Testis (tissue), 3 donors: ENCODE data around the gene RERE. TPM values are rescaled to one million over a fixed set of nuclear protein-coding genes. Genes with fewer than 3 reads are reported as not detected.
A peak's percentile ranks its signal among the peaks of the same experiment; 100 is the strongest.
"Not testable (repeated sequence)": the region's sequence is repeated elsewhere in the genome, so short reads cannot be mapped to it uniquely, and the experiment has no call there.

Experiments used
- DNase-seq: peaks from one replicate; pipeline ENCODE4 v3.0.0-alpha.2; 2019
- H3K27ac ChIP-seq, 2 donors: fragments of 200-600 bp; sonication (generic); one replicate each; pipeline ENCODE4 v1.5.1; 2019
- H3K27me3 ChIP-seq: fragments of 200-600 bp; sonication (generic); one replicate; pipeline ENCODE4 v1.5.1; 2019
- H3K36me3 ChIP-seq: fragments of 200-600 bp; sonication (generic); one replicate; pipeline ENCODE4 v1.5.1; 2017; ENCODE audit warnings: low read depth; ENCODE audit errors: missing control alignments
- H3K4me1 ChIP-seq: fragments of 200-600 bp; sonication (generic); one replicate; pipeline ENCODE4 v1.5.1; 2019
- H3K4me3 ChIP-seq, 2 donors: fragments of 200-600 bp; sonication (generic); one replicate each; pipeline ENCODE4 v1.5.1; 2017 to 2019
- H3K9me3 ChIP-seq: fragments of 200-600 bp; sonication (generic); one replicate; pipeline ENCODE4 v1.5.1; 2017
- POLR2A ChIP-seq: fragments of 450-650 bp; IDR thresholded peaks from one replicate; pipeline ENCODE4 v1.6.1; 2017; ENCODE audit warnings: antibody characterized with exemption, mild to moderate bottlenecking, moderate library complexity
- WGBS, 2 donors: methylation state at CpG; one replicate each; pipeline ENCODE4 v1.1.5; 2018; 5-methylcytosine and 5-hydroxymethylcytosine counted together
- intact Hi-C: fragments of 100-400 bp; cut with DNase I; formaldehyde crosslinking; loops from one replicate; pipeline ENCODE4 v1.15.1; 2023; ENCODE audit warnings: low total_unique reads
- polyA plus RNA-seq: library from polyadenylated mRNA; stranded (reverse); fragments of 350-450 nt; fragmentation: Illumina TruSeq; extraction: RNeasy Lipid Tissue Mini Kit (QIAGEN cat#74804); gene quantifications from one replicate; pipeline ENCODE4 v1.2.3, GENCODE V29; 2014; ENCODE audit warnings: low read depth, low replicate concordance; ENCODE audit not compliant: insufficient read depth
- total RNA-seq, 2 donors: library from RNA; depleted of rRNA; stranded (reverse); fragments of >200 nt; gene quantifications; one replicate each; pipeline ENCODE4 v1.2.3, GENCODE V29; 2016
- TF ChIP-seq, protein P1 (sequence below), 3 experiments: fragments of 450-650 bp in 2 of 3; fragments of 200-600 bp in 1 of 3; sonication (generic) in 1 of 3; IDR thresholded peaks; one replicate each; pipeline ENCODE4 v1.5.1; 2016 to 2019; ENCODE audit warnings: antibody characterized with exemption in 3 of 3, mild to moderate bottlenecking in 2 of 3, moderate library complexity in 1 of 3

The RERE gene
- total and polyA plus RNA-seq, 3 donors from 2014 or later = 90.8 to 229 (median 203) TPM

DNA sequence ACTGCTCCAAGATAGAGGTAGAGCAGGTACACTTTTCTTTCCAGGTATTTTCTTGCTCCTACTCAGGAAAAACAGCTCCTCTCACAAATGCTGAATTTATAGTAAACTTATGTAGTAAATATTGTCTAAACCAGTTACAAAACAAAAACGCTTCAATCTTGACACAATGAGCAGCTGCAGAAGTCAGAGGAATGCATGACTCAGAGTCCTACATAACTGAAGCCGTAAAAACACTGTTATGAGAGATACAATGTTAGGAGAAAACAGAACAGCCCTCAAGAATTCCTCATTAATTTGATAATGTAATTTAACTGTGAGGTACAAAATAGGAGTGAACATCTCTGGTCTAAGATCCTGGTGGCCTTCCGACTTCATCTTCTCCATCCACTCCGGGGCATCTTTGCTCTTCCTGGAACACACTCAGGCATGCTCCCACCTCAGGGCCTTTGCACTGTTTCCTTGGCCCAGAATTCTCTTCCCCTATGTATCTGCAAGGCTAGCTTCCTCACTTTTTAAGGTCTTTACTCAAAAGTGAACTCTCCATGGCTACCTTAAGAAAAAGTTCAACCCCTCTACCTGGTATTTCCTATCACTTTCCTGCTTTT is 361.0 kb downstream of the RERE start:
- Histone ChIP-seq H3K4me3 (no peak overlapping the region), H3K4me1 (peaks cover 20% of the 10 kb centered on the region), H3K9me3 (no peaks in the 10 kb centered on the region), H3K27ac (peak overlapping the region in 1 of 2 donors; percentile 46), H3K36me3 (no peaks in the 10 kb centered on the region), H3K27me3 (no peaks in the 10 kb centered on the region)
- DNase-seq = no peak
- intact Hi-C loops = no loop called here
- TF ChIP-seq, protein P1, sequence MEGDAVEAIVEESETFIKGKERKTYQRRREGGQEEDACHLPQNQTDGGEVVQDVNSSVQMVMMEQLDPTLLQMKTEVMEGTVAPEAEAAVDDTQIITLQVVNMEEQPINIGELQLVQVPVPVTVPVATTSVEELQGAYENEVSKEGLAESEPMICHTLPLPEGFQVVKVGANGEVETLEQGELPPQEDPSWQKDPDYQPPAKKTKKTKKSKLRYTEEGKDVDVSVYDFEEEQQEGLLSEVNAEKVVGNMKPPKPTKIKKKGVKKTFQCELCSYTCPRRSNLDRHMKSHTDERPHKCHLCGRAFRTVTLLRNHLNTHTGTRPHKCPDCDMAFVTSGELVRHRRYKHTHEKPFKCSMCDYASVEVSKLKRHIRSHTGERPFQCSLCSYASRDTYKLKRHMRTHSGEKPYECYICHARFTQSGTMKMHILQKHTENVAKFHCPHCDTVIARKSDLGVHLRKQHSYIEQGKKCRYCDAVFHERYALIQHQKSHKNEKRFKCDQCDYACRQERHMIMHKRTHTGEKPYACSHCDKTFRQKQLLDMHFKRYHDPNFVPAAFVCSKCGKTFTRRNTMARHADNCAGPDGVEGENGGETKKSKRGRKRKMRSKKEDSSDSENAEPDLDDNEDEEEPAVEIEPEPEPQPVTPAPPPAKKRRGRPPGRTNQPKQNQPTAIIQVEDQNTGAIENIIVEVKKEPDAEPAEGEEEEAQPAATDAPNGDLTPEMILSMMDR (IDR thresholded peaks at IDR 0.05) = no peak
- TF ChIP-seq POLR2A = no peak
- WGBS, 2 donors = 51 to 57% methylated on average over 4 of the region's 4 CpGs

DNA sequence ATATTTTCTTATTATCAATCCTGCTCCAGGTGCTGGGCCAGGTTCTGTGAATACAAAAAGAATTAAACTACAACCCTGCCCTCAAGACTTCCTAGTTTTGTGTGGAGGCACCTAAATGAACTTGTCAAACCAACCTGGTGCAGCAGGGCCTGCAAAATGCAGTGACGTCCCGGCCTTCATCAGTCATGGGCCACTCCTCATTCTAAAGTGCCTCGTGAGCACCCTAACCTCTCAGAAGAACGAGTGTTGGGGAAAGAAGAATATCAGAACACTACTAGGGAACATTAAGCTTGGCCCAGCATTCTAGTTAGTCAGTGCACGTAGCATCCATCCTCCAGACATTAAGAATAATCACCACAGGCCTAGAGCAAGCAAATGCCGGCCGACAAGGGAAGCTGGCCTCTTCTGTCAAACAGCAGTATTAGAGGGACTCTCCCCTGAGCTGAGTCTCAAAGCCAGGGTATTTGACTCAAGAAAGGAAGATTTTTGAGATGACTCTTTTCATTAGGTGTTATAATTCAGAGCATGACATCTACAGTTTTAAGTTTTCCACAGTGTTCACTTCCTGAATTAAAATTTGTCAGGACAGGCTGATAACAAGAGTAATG is 361.6 kb downstream of the RERE start:
- TF ChIP-seq POLR2A = no peak
- TF ChIP-seq, protein P1 (IDR thresholded peaks at IDR 0.05) = no peak
- intact Hi-C loops = no loop called here
- no peak for DNase-seq

DNA sequence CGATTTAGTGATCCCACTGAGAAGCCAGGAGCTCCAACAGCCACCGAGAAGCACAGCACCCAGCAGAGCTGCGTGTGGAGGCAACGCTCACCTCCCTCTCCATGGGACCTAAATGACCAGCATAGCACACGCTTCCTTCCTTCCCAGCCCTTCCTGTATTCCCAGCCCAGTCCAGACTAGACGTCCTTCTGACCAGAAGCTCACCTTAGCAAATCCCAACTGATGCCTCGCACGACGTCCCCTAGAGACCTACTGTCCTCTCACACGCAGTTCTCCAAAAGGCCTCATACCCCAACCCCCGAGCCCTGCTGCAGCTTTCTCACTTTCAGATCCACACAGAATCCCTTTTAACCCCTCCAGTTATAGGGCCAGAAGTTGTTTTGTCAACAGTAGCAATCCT is 367.1 kb downstream of the RERE start:
- Histone ChIP-seq H3K4me3 (no peak overlapping the region), H3K27ac (no peak overlapping the region), H3K9me3 (no peaks in the 10 kb centered on the region), H3K4me1 (peaks cover 5% of the 10 kb centered on the region), H3K27me3 (no peaks in the 10 kb centered on the region), H3K36me3 (no peaks in the 10 kb centered on the region)
- DNase-seq = no peak
- 87 to 88% methylated on average over 11 of the region's 11 CpGs for WGBS, 2 donors
- no peak for TF ChIP-seq POLR2A
- TF ChIP-seq, protein P1 (IDR thresholded peaks at IDR 0.05) = no peak
- intact Hi-C loops = no loop called here

More for the DNA sequence above, 361.6 kb downstream of the RERE start:
- Histone ChIP-seq H3K36me3 (no peaks in the 10 kb centered on the region), H3K4me3 (no peak overlapping the region), H3K27ac (peak overlapping the region in 1 of 2 donors; percentile 46), H3K4me1 (peaks cover 16% of the 10 kb centered on the region), H3K9me3 (no peaks in the 10 kb centered on the region), H3K27me3 (no peaks in the 10 kb centered on the region)
- WGBS, 2 donors = 63 to 65% methylated on average over 7 of the region's 7 CpGs

DNA sequence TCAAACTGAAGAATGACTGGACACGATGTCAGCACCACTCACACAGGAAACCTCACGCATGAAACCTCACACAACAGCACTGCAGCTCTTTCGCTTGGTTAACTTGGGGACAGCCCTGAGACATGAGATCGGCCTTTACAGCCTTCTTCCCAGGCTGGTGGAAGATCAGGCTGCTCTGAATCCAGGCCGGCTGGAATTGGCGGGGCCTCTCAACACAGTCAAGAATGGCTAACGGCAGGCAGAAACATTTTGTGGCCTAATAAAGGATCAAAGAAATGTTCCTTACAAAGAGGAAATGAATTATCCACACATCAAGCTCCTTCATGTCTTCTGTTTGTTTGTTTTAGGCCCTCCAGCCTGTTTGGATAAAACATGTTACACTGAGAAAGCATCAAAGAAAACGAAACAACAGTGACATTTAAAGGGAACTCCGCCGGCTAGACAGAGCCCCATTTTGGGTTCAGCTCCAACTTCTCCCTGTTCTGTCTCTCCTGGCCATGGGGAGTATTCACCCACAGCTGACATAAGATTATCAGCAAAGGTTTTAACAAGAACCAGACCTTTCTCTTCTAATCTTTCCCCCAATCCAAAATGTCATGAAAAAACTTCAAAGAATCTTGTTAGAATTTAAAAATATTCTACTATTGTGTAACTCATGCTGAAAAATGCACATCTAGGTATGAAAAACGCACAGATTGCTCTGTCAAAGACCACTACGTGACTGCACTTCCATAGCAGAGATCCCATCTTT is 368.4 kb downstream of the RERE start:
- H3K27ac ChIP-seq = peak overlapping the region; percentile 28 to 50
- H3K27me3 ChIP-seq = no peaks in the 10 kb centered on the region
- H3K9me3 ChIP-seq = no peaks in the 10 kb centered on the region
- 47 to 48% methylated on average over 12 of the region's 12 CpGs for WGBS, 2 donors
- TF ChIP-seq, protein P1 (IDR thresholded peaks at IDR 0.05) = no peak
- TF ChIP-seq POLR2A = no peak
- H3K4me3 ChIP-seq = no peak overlapping the region
- peaks cover 5% of the 10 kb centered on the region for H3K4me1 ChIP-seq
- intact Hi-C loops = no loop called here
- DNase-seq = no peak
- no peaks in the 10 kb centered on the region for H3K36me3 ChIP-seq

DNA sequence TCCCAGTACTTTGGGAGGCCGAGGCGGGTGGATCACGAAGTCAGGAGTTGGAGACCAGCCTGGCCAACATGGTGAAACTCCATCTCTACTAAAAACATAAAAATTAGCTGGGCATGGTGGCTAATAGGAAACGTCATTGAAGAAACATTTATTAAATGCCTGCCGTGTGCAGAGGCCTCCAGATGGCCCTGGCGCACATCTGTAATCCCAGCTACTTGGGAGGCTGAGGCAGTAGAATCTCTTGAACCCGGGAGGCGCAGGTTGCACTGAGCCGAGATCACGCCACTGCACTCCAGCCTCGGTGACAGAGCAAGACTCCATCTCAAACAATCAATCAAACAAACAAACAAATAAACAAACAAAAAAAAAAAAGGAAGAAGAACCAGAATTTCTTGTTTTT is 368.9 kb downstream of the RERE start:
- H3K27me3 ChIP-seq, H3K36me3 ChIP-seq, H3K9me3 ChIP-seq, DNase-seq, H3K4me3 ChIP-seq, H3K4me1 ChIP-seq, intact Hi-C loops: not testable (repeated sequence)
- WGBS, 2 donors = 78 to 82% methylated on average over 11 of the region's 11 CpGs
- H3K27ac ChIP-seq = peak overlapping the region in 1 of 2 donors; percentile 50
